ENCODE data around the gene AP1S1.
A peak's percentile ranks its signal among the peaks of the same experiment; 100 is the strongest.
"Not testable (repeated sequence)": the region's sequence is repeated elsewhere in the genome, so short reads cannot be mapped to it uniquely, and the experiment has no call there.

Gene AP1S1

DNA sequence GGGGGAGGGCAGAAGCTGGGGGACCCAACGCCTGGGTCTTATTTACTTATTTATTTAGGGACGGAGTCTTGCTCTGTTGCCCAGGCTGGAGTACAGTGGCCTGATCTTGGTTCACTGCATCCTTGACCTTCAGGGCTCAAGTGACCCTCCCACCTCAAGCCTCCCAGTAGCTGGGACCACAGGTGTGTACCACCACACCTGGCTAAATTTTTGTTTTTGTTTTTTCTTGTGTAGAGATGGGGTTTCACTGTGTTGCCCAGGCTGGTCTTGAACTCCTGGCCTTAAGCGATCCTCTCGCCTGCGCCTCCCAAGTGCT, 48.3 kb downstream of the AP1S1 start:
- DNase-seq (ENCODE audit: low read depth), result no peak
- TF ChIP-seq, protein P1, sequence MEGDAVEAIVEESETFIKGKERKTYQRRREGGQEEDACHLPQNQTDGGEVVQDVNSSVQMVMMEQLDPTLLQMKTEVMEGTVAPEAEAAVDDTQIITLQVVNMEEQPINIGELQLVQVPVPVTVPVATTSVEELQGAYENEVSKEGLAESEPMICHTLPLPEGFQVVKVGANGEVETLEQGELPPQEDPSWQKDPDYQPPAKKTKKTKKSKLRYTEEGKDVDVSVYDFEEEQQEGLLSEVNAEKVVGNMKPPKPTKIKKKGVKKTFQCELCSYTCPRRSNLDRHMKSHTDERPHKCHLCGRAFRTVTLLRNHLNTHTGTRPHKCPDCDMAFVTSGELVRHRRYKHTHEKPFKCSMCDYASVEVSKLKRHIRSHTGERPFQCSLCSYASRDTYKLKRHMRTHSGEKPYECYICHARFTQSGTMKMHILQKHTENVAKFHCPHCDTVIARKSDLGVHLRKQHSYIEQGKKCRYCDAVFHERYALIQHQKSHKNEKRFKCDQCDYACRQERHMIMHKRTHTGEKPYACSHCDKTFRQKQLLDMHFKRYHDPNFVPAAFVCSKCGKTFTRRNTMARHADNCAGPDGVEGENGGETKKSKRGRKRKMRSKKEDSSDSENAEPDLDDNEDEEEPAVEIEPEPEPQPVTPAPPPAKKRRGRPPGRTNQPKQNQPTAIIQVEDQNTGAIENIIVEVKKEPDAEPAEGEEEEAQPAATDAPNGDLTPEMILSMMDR (IDR thresholded peaks at IDR 0.05; ENCODE audit: low read length, missing control alignments), result no peak
- no peak overlapping the region for H3K4me3 ChIP-seq (replicated peaks; ENCODE audit: low read depth, low read length)

- not testable (repeated sequence) for H3K4me3 ChIP-seq (replicated peaks; ENCODE audit: low read depth, low read length)
- peak; percentile 36 for DNase-seq (ENCODE audit: low read depth)
Measured at GRCh38 chr7:101203740-101204738, 49.8 kb downstream of the AP1S1 start.

- DNase-seq (ENCODE audit: low read depth), result no peak
- H3K4me3 ChIP-seq (replicated peaks; ENCODE audit: low read depth, low read length), result no peak overlapping the region
- TF ChIP-seq, protein P1 (IDR thresholded peaks at IDR 0.05; ENCODE audit: low read length, missing control alignments), result no peak
Measured at GRCh38 chr7:101205901-101206664, 51.8 kb downstream of the AP1S1 start.

GRCh38 chr7:101206665-101207042, 52.4 kb downstream of the AP1S1 start:
- no peak overlapping the region for H3K4me3 ChIP-seq (replicated peaks; ENCODE audit: low read depth, low read length)
- TF ChIP-seq, protein P1 (IDR thresholded peaks at IDR 0.05; ENCODE audit: low read length, missing control alignments), result no peak
- no peak for DNase-seq (ENCODE audit: low read depth)

DNA sequence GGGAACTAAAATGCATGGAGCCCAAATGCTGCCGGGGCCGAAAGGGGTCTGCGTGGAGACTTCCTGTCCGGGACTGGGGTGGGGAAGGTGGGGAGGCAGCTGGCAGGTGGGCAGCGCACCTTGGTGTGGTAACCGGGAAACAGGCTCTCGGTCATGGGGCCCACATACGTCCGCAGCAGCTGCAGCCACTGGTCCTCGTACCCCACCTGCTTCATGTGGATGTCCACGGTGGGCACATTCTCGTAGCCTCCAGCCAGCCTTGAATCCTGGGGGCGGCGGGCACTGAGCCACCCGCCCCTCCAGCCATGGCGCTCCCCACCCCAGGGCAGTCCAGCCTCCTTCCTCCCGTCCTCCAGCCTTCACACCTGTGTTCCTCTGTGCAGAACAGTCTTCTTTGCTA, 53.2 kb downstream of the AP1S1 start:
- no peak overlapping the region for H3K4me3 ChIP-seq (replicated peaks; ENCODE audit: low read depth, low read length)
- DNase-seq (ENCODE audit: low read depth), result no peak
- TF ChIP-seq, protein P1 (IDR thresholded peaks at IDR 0.05; ENCODE audit: low read length, missing control alignments), result no peak

DNA sequence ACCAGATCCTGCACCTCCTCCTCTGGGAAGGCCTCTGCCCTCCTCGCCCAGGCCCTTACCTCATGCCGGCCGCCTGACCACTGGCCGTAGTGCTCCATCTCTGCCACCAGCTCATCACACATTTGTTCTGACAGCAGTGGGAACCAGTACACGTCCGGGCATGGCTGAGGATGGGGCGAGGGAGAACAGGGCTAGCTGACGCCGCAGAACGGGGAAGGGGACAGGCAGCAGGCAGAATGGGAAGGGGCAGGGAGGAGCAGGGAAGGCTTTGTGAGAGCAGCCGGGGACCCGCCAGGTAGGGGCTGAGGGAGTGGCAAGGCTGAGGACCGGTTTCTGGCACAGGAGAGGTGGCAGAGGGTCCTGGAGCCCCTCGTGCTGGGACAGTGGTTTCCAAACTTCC, 54.5 kb downstream of the AP1S1 start:
- DNase-seq (ENCODE audit: low read depth), result no peak
- no peak overlapping the region for H3K4me3 ChIP-seq (replicated peaks; ENCODE audit: low read depth, low read length)
- TF ChIP-seq, protein P1 (IDR thresholded peaks at IDR 0.05; ENCODE audit: low read length, missing control alignments), result no peak

DNA sequence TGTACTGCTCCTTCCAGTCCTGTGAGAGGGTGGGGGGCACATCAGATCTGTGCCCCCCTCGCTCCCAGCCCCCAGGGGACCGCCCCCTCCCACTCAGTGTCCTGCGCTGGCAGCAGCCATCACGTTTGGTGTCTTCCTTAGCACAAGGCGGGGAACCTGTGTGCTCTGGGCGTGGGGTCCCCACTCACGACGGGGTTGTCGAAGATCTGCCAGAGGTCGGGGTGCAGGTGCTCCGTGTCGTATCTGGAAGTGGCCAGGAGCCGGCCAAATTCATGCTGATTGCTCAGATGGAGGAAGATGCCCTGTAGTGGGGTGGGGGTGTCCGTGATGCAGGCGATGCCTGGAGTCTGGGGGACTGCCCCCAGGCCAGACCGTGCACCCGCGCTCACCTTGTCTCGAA, 55.9 kb downstream of the AP1S1 start:
- no peak overlapping the region for H3K4me3 ChIP-seq (replicated peaks; ENCODE audit: low read depth, low read length)
- DNase-seq (ENCODE audit: low read depth), result no peak
- TF ChIP-seq, protein P1 (IDR thresholded peaks at IDR 0.05; ENCODE audit: low read length, missing control alignments), result no peak

All from fibroblast of pulmonary artery (primary cell).